ENCODE results near the gene NTHL1. TPM values are rescaled to one million over a fixed set of nuclear protein-coding genes. Genes with fewer than 3 reads are reported as not detected.

Gene NTHL1
- total RNA-seq, 1 experiment from 2014 or later, result 93.3 TPM

DNA sequence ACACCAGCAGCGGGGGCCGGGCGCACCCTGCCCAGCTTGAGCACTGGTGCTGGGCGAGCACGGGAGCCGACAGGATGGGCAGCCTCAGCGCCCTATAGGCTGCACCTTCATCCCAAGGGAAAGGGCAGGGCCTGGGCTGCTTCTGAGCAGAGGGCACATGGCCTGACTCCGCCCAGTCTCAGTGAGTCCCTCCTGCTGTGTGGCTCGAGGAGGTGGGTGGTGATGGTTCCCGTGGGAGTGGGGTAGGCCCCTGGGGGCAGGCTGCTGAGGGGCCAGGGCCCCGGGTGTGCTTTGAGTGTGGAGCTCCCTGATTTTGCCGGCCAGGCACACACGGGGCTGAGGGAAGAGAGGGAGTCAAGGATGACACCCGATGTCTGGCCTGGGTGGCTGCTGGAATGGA, 38.0 kb upstream of the NTHL1 start:
- H3K36me3 Mint-ChIP-seq, result peaks cover 3% of the 10 kb centered on the region; the same call in 1 of the 2 replicates
- POLR2A ChIA-PET, result interaction anchor here (0.6 kb wide), 1 partner anchor 87 kb away, joined by 3 read pairs; no protein-coding TSS in a partner anchor
- TF ChIP-seq ZNF416 (CRISPR knock-in tag; IDR thresholded peaks at IDR 0.05) (no peak), JAZF1 (CRISPR knock-in tag; IDR thresholded peaks at IDR 0.05) (no peak), CTCF (IDR thresholded peaks at IDR 0.05) (no peak)
- H3K27me3 Mint-ChIP-seq (ENCODE audit: low read depth), result no peaks in the 10 kb centered on the region
- H3K9me3 Mint-ChIP-seq, result no peaks in the 10 kb centered on the region
- DNase-seq (ENCODE audit: low spot score) (no peak), ATAC-seq (no peak)
- no peak overlapping the region for H3K4me3 Mint-ChIP-seq
- CTCF ChIA-PET, result interaction anchor here (1.1 to 2.4 kb wide), 4 partner anchors 38 to 82 kb away, joined by 3 to 11 read pairs (median 6); partner anchors contain the start of genes NTHL1 and TSC2
- H3K27ac Mint-ChIP-seq, result no peak overlapping the region
- no peaks in the 10 kb centered on the region for H3K4me1 Mint-ChIP-seq

- ChIA-PET CTCF (interaction anchor here (1.1 to 2.4 kb wide), 3 partner anchors 37 to 81 kb away, joined by 3 to 11 read pairs (median 4); partner anchors contain the start of genes NTHL1 and TSC2), POLR2A (interaction anchor here (0.6 kb wide), 1 partner anchor 87 kb away, joined by 3 read pairs; no protein-coding TSS in a partner anchor)
- TF ChIP-seq IRF1 (CRISPR knock-in tag; IDR thresholded peaks at IDR 0.05) (no peak), CDX4 (CRISPR knock-in tag; IDR thresholded peaks at IDR 0.05; ENCODE audit: borderline replicate concordance) (no peak), ELF4 (CRISPR knock-in tag; IDR thresholded peaks at IDR 0.05; ENCODE audit: low read depth) (no peak), ESRRA (CRISPR knock-in tag; IDR thresholded peaks at IDR 0.05; ENCODE audit: borderline replicate concordance) (no peak), CREB1 (CRISPR knock-in tag; IDR thresholded peaks at IDR 0.05) (no peak), E2F5 (CRISPR knock-in tag; IDR thresholded peaks at IDR 0.05) (no peak), FOXP1 (CRISPR knock-in tag; IDR thresholded peaks at IDR 0.05; ENCODE audit: borderline replicate concordance) (no peak), GABPB1 (CRISPR knock-in tag; IDR thresholded peaks at IDR 0.05) (no peak), NR2C2 (CRISPR knock-in tag; IDR thresholded peaks at IDR 0.05) (no peak), ETV6 (CRISPR knock-in tag; IDR thresholded peaks at IDR 0.05) (no peak), MLX (CRISPR knock-in tag; IDR thresholded peaks at IDR 0.05) (no peak), TP53 (CRISPR knock-in tag; IDR thresholded peaks at IDR 0.05) (no peak), NR1H2 (CRISPR knock-in tag; IDR thresholded peaks at IDR 0.05) (no peak), CTCF (IDR thresholded peaks at IDR 0.05) (no peak), ZBTB21 (CRISPR knock-in tag; IDR thresholded peaks at IDR 0.05; ENCODE audit: borderline replicate concordance) (no peak)
- TF ChIP-seq, protein P1, sequence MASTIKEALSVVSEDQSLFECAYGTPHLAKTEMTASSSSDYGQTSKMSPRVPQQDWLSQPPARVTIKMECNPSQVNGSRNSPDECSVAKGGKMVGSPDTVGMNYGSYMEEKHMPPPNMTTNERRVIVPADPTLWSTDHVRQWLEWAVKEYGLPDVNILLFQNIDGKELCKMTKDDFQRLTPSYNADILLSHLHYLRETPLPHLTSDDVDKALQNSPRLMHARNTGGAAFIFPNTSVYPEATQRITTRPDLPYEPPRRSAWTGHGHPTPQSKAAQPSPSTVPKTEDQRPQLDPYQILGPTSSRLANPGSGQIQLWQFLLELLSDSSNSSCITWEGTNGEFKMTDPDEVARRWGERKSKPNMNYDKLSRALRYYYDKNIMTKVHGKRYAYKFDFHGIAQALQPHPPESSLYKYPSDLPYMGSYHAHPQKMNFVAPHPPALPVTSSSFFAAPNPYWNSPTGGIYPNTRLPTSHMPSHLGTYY (CRISPR knock-in tag; IDR thresholded peaks at IDR 0.05), result no peak
- TF ChIP-seq, protein P2, sequence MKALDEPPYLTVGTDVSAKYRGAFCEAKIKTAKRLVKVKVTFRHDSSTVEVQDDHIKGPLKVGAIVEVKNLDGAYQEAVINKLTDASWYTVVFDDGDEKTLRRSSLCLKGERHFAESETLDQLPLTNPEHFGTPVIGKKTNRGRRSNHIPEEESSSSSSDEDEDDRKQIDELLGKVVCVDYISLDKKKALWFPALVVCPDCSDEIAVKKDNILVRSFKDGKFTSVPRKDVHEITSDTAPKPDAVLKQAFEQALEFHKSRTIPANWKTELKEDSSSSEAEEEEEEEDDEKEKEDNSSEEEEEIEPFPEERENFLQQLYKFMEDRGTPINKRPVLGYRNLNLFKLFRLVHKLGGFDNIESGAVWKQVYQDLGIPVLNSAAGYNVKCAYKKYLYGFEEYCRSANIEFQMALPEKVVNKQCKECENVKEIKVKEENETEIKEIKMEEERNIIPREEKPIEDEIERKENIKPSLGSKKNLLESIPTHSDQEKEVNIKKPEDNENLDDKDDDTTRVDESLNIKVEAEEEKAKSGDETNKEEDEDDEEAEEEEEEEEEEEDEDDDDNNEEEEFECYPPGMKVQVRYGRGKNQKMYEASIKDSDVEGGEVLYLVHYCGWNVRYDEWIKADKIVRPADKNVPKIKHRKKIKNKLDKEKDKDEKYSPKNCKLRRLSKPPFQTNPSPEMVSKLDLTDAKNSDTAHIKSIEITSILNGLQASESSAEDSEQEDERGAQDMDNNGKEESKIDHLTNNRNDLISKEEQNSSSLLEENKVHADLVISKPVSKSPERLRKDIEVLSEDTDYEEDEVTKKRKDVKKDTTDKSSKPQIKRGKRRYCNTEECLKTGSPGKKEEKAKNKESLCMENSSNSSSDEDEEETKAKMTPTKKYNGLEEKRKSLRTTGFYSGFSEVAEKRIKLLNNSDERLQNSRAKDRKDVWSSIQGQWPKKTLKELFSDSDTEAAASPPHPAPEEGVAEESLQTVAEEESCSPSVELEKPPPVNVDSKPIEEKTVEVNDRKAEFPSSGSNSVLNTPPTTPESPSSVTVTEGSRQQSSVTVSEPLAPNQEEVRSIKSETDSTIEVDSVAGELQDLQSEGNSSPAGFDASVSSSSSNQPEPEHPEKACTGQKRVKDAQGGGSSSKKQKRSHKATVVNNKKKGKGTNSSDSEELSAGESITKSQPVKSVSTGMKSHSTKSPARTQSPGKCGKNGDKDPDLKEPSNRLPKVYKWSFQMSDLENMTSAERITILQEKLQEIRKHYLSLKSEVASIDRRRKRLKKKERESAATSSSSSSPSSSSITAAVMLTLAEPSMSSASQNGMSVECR (CRISPR knock-in tag; IDR thresholded peaks at IDR 0.05; ENCODE audit: borderline replicate concordance), result no peak
- H3K4me3 Mint-ChIP-seq, result no peak overlapping the region
- no peak for DNase-seq (ENCODE audit: low spot score)
- no peak overlapping the region for H3K27ac Mint-ChIP-seq
- no peaks in the 10 kb centered on the region for H3K4me1 Mint-ChIP-seq
- no peaks in the 10 kb centered on the region for H3K27me3 Mint-ChIP-seq (ENCODE audit: low read depth)
- no peaks in the 10 kb centered on the region for H3K9me3 Mint-ChIP-seq
- peaks cover 3% of the 10 kb centered on the region; the same call in 1 of the 2 replicates for H3K36me3 Mint-ChIP-seq
- no peak for ATAC-seq
These were observed 37.4 kb upstream of the NTHL1 start for GRCh38 chr16:2084895-2085625.
